Hematopoietic multipotent progenitor cell treated with erythropoietin and hydrocortisone succinate and interleukin-3 and kit ligand, for 6 days (in vitro differentiated cells): ENCODE results near the gene MYBPC2.

Source experiments
- DNase-seq: peaks from one replicate; pipeline ENCODE4 v3.0.0-alpha.2; 2015

MYBPC2 gene

GRCh38 chr19:50410109-50410508, 22.6 kb upstream of the MYBPC2 start:
- no peak for DNase-seq

DNA sequence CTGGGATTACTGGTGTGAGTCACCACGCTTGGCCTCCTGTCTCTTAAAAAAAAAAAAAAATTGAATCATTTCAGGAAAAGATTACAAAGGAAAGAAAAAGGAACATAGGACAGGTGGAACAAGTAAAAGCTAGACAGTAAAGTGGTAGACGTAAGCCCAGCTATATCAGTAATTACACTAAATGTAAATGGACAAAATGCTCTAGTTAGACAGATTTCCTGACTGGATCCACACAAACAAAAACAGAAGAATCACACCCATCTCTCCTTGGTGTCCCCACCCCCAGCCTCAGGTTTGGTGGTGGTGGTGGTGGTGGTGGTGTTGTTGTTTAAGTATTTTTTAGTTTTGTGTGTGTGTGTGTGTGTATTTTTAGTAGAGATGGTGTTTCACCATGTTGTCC, 20.3 kb upstream of the MYBPC2 start:
- DNase-seq: no peak

- DNase-seq: no peak
These were observed 19.6 kb upstream of the MYBPC2 start for GRCh38 chr19:50413096-50413495.

GRCh38 chr19:50413531-50413930, 19.2 kb upstream of the MYBPC2 start:
- DNase-seq: no peak

DNA sequence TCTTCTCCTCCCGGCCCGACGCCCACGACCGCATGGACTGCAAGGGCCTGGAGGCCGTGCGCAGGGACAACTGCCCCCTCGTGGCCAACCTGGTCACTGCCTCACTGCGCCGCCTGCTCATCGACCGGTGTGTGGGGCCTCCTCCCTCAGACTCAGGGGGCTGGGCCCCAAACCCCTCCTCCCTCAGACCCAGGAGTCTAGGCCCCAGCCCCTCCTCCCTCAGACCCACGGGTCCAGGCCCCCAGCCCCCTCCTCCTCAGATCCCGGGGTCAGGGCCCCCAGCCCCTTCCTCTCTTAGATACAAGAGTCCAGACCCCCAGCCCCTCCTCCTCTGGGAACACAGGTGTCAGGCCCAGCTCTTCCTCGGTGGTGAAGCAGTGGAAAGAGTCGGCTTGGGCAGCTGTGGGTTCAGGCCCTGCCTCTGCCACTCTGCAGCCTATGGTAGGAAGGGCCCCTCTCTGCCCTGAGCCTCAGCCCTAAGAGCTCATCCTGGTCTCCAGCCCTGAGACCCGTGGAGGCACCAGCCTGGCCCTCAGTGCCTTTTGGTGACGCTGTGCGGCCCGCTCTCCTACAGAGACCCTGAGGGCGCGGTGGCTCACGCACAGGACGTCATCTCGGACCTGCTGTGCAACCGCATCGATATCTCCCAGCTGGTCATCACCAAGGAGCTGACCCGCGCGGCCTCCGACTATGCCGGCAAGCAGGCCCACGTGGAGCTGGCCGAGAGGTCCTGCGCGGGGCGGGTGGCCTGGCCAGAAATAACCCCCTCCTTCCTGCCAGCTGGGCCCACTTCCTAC, 17.6 kb upstream of the MYBPC2 start:
- peak; percentile 85 for DNase-seq

DNA sequence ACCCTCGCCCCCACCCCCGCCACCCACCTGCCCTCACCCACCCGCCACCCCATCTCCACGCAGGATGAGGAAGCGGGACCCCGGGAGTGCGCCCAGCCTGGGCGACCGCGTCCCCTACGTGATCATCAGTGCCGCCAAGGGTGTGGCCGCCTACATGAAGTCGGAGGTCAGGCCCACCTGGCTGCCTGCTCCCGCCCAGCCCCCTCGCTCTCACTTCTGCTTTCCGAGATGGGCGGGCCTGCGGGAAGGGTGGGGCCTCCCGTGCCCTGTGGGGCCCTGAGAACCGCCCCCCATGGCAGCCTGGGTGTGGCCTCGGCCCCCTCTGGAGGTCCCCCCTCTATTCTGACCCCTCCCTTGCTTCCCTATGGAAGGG, 17.0 kb upstream of the MYBPC2 start:
- DNase-seq: peak; percentile 82

DNA sequence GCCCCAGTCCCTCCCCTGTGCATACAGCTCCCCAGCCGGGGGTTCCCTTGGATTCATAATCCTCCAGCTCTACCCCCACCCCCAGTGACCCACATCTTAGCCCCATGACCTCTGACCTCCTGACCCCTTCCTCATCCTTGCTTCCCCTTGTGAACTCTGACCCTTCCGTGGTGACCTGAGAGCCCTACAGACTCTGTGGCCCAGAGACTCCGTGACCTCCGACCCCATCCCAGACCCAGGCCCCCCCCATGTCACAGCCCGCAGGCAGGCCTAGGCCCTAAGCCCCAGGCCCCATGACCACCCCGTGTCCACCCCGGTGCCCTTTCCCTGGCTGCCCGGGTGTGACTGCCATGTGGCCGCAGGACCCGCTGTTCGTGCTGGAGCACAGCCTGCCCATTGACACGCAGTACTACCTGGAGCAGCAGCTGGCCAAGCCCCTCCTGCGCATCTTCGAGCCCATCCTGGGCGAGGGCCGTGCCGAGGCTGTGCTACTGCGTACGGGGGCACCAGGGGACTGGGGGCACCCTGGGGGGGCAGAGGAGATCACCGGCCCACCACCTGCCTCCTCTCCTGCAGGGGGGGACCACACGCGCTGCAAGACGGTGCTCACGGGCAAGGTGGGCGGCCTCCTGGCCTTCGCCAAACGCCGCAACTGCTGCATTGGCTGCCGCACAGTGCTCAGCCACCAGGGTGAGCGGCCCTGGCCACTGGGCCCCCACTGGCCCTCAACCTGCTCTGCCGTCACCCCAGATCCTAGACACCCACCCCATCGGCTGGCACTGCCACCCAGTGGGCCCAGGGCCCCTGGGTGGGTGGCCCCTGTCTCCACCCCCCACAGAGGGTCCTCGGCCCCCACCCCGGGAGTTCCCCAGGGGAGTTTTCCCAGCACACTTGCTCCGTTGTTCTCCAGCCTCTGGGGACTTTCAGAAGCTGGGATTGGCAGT, 16.4 kb upstream of the MYBPC2 start:
- DNase-seq: no peak

DNA sequence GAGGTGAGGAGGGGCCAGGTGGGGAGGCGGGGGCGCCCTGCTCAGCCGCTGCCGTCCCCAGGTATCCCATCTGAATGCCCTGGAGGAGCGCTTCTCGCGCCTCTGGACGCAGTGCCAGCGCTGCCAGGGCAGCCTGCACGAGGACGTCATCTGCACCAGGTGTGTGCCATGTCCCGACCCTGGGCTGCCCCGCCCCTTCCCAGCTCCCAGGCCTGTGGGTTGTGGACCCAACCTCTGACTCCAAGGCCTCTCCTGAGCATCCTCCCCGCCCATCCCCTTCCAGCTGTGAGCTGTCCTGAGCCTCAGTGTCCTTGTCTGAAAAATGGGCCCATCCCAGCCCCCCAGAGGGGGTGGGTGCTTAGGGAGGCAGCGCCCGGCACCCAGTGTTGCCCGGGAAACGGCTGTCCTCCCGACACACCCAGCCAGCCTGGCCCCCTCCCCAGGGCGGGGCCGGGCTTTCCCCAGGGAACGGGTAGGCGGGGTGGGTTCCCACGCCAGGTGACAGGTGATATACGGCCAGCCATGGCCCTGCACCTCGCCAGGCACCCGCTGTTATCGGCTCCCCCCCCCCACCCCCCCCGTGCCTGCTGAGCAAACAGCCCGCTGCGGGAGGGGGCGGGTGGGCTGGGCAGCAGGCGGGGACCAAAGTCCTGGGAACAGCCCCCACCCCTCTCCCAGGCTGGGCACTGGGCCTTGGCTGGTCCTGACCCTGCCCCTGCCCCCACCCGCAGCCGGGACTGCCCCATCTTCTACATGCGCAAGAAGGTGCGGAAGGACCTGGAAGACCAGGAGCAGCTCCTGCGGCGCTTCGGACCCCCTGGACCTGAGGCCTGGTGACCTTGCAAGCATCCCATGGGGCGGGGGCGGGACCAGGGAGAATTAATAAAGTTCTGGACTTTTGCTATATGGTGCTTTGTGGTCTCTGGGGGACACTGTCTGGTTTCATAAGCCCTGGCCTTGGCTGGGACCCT, 15.3 kb upstream of the MYBPC2 start:
- DNase-seq: no peak

DNA sequence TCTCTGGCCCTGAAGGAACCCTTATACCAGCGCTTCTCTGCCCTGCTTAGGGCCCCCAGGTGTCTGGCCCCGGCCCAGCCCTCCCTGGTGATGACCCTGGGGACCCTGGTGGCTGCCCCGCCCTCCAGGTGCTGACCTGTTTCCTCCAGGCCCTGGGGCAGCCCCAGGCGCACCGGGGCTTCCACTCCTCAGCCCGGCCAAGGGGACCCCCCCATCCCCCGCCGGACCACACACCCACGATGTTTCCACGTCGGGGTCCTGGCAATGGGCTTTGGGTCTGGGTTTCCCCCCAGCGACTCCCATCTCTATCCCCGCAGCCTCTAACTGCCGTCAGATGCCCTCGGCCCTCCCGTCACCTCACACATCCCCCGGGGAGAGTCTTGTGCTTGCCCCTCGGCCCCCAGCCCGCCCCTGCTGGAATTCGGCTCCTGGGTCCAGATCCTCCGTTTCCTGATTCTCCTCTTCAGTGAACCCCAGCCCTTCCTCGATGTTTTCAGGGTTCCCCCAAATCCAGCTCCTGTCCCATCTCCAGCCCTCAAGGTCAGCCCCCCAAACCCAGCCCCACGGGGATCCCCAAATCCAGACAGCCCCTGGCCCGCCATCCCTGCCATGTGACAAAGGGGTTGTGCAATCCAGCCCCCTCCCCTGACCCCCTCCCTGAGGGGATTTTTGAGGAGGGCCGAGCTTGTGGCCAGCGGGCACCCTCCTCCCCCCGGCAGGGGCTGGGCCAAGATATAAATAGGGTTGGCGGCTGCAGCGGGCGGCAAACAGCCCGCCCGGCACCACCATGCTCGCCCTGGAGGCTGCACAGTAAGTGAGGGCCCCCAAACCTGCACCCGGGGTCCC, 14.3 kb upstream of the MYBPC2 start, which contains the start of gene SPIB:
Gene SPIB, plus strand, starts transcription at position 763 of the 846 bp plus-strand sequence. Its CDS starts 25 bp downstream, at position 788.
- DNase-seq: no peak

- no peak for DNase-seq
These were observed 13.6 kb upstream of the MYBPC2 start for GRCh38 chr19:50419022-50419579.

DNA sequence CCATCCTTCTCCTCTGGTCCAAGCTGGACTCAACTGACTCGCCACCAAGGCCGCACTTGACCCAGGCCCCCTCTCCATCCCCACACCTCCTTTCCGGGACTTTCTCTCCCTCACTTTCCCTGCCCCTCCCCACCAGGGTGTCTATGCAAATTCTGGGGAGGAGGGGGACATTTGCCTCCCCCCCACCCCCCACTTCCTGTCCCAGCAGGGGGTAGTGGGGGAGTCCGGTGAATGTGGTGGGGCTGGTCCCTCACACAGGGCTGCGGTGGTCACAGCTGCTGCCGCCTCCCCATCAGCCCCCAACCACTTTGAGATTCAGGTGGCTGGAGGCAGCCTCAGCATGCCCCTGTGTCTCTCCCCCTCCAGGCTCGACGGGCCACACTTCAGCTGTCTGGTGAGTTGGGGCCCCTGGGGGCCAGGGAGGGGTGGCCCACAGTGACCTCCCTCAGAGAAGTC, 13.1 kb upstream of the MYBPC2 start:
- no peak for DNase-seq

- no peak for DNase-seq
These were observed 12.6 kb upstream of the MYBPC2 start for GRCh38 chr19:50420127-50420526.

DNA sequence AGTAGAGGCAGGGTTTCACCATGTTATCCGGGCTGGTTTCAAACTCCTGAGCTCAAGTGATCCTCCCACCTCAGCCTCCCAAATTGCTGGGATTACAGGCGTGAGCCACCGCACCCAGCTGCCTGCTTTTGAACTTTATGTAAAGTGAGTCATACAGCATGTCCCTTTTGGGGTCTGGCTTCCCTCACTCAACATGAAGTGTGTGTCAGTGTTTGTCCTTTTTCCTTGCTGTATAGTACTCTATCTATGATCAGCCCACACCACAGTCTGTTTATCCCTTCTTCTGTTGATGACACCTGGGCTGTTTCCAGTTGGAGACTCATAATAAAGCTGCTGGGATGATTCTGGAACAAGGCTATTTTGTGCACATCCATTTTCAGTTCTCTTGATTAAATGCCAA, 11.9 kb upstream of the MYBPC2 start:
- no peak for DNase-seq

GRCh38 chr19:50422397-50423278, 10.1 kb upstream of the MYBPC2 start:
- no peak for DNase-seq

- no peak for DNase-seq
These were observed 9.2 kb upstream of the MYBPC2 start for GRCh38 chr19:50423279-50424113.

DNA sequence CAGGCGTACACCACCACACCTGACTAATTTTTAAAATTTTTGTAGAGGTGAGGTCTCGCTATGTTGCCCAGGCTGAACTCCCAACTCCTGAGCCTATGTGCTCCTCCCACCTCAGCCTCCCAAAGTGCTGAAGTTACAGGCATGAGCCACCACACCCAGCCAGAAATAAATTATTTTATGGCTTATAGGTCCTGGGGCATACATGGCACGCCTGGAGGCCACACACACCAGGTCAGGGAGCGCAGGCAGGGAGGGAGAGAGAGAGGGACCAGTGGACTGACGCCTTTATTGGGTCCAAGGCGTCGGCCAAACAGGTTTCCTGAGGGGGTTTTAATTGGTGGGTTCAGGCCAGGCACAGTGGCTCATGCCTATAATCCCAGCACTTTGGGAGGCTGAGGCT, 7.1 kb upstream of the MYBPC2 start:
- no peak for DNase-seq

GRCh38 chr19:50427318-50427925, 5.3 kb upstream of the MYBPC2 start:
- DNase-seq: no peak

DNA sequence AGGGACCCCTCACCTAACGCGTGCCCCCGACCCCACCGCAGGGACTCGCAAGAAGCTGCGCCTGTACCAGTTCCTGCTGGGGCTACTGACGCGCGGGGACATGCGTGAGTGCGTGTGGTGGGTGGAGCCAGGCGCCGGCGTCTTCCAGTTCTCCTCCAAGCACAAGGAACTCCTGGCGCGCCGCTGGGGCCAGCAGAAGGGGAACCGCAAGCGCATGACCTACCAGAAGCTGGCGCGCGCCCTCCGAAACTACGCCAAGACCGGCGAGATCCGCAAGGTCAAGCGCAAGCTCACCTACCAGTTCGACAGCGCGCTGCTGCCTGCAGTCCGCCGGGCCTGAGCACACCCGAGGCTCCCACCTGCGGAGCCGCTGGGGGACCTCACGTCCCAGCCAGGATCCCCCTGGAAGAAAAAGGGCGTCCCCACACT, 4.7 kb upstream of the MYBPC2 start:
- DNase-seq: peak; percentile 80
